ENCODE measurements around the gene FAIM2. TPM values are rescaled to one million over a fixed set of nuclear protein-coding genes. Genes with fewer than 3 reads are reported as not detected.

FAIM2 gene
- total RNA-seq, 2 donors from 2014 or later, result 2.8 TPM

DNA sequence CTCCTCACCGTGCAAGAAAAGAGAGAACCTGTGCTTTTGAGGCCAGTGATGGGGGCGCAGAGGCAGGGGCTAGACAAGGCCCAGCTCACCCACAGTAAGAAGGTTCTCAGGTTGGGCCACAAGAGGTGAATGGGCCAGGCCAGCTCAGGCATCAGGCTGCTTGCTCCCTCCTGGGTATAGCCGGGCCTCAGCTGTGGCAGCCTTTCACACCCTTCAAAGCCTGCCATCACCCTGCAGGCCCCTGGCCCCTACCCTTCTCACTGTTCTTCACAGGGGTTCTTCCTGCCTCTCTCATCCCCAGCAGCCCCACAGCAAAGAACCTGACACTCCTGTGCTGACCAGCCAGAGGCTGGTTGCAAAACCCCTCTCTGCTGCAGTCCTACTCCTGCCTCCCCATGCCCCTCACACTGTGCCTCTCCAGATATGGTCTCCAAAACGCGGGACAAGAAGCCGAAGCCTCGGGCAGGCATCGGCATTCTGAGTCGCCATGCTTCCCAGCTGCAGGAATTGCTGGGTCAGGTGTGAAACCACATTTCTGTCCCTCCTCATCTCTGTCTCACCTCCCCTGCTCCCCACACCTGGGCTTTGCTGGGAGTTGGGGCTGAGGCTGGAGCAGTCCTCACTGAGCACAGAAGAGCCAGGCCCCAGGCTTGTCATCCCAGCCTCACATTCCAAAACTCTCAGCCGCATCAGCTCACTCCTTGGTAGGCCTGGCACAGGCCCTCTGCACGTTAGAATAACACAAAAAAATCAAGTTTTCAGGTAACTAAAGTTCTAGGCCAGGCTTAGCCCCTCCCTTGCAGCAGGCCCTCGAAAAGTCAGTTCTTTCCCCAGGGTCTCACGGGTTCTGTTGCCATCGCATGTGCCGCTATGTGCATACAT, 6.9 kb upstream of the FAIM2 start:
- Histone ChIP-seq H3K27ac (no peak overlapping the region), H3K4me1 (ENCODE audit: control insufficient read depth in 1 of 2, low read depth in 2 of 2) (no peaks in the 10 kb centered on the region), H3K4me3 (no peak overlapping the region), H3K27me3 (replicated peaks; ENCODE audit: insufficient read depth) (no peaks in the 10 kb centered on the region), H3K36me3 (no peaks in the 10 kb centered on the region), H3K9me3 (no peaks in the 10 kb centered on the region)
- ATAC-seq (ENCODE audit: insufficient number of reproducible peaks, low FRiP score, low read depth), result no peak
- TF ChIP-seq, protein P1, sequence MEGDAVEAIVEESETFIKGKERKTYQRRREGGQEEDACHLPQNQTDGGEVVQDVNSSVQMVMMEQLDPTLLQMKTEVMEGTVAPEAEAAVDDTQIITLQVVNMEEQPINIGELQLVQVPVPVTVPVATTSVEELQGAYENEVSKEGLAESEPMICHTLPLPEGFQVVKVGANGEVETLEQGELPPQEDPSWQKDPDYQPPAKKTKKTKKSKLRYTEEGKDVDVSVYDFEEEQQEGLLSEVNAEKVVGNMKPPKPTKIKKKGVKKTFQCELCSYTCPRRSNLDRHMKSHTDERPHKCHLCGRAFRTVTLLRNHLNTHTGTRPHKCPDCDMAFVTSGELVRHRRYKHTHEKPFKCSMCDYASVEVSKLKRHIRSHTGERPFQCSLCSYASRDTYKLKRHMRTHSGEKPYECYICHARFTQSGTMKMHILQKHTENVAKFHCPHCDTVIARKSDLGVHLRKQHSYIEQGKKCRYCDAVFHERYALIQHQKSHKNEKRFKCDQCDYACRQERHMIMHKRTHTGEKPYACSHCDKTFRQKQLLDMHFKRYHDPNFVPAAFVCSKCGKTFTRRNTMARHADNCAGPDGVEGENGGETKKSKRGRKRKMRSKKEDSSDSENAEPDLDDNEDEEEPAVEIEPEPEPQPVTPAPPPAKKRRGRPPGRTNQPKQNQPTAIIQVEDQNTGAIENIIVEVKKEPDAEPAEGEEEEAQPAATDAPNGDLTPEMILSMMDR (IDR thresholded peaks at IDR 0.05), result no peak
- no peak for DNase-seq (ENCODE audit: low spot score)

GRCh38 chr12:49909826-49910225, 6.1 kb upstream of the FAIM2 start:
- Histone ChIP-seq H3K27ac (no peak overlapping the region), H3K36me3 (no peaks in the 10 kb centered on the region), H3K4me1 (ENCODE audit: control insufficient read depth in 1 of 2, low read depth in 2 of 2) (no peaks in the 10 kb centered on the region), H3K9me3 (no peaks in the 10 kb centered on the region), H3K4me3 (no peak overlapping the region), H3K27me3 (replicated peaks; ENCODE audit: insufficient read depth) (no peaks in the 10 kb centered on the region)
- DNase-seq (ENCODE audit: low spot score) (no peak), ATAC-seq (ENCODE audit: insufficient number of reproducible peaks, low FRiP score, low read depth) (no peak)
- TF ChIP-seq, protein P1 (IDR thresholded peaks at IDR 0.05), result no peak

- H3K9me3 ChIP-seq, result no peaks in the 10 kb centered on the region
- DNase-seq (ENCODE audit: low spot score) (no peak), ATAC-seq (ENCODE audit: insufficient number of reproducible peaks, low FRiP score, low read depth) (no peak)
- H3K36me3 ChIP-seq, result no peaks in the 10 kb centered on the region
- no peaks in the 10 kb centered on the region for H3K27me3 ChIP-seq (replicated peaks; ENCODE audit: insufficient read depth)
- H3K4me3 ChIP-seq, result no peak overlapping the region
- TF ChIP-seq, protein P1 (IDR thresholded peaks at IDR 0.05), result no peak
- no peak overlapping the region for H3K27ac ChIP-seq
- H3K4me1 ChIP-seq (ENCODE audit: control insufficient read depth in 1 of 2, low read depth in 2 of 2), result no peaks in the 10 kb centered on the region
Measured at GRCh38 chr12:49909356-49909755, 5.7 kb upstream of the FAIM2 start.

- Histone ChIP-seq H3K4me1 (ENCODE audit: control insufficient read depth in 1 of 2, low read depth in 2 of 2) (no peaks in the 10 kb centered on the region), H3K27me3 (replicated peaks; ENCODE audit: insufficient read depth) (no peaks in the 10 kb centered on the region), H3K27ac (no peak overlapping the region), H3K36me3 (no peaks in the 10 kb centered on the region), H3K9me3 (no peaks in the 10 kb centered on the region), H3K4me3 (no peak overlapping the region)
- TF ChIP-seq, protein P1 (IDR thresholded peaks at IDR 0.05), result no peak
- ATAC-seq (ENCODE audit: insufficient number of reproducible peaks, low FRiP score, low read depth), result no peak
- DNase-seq (ENCODE audit: low spot score), result no peak
Measured at GRCh38 chr12:49907352-49907751, 3.7 kb upstream of the FAIM2 start.

DNA sequence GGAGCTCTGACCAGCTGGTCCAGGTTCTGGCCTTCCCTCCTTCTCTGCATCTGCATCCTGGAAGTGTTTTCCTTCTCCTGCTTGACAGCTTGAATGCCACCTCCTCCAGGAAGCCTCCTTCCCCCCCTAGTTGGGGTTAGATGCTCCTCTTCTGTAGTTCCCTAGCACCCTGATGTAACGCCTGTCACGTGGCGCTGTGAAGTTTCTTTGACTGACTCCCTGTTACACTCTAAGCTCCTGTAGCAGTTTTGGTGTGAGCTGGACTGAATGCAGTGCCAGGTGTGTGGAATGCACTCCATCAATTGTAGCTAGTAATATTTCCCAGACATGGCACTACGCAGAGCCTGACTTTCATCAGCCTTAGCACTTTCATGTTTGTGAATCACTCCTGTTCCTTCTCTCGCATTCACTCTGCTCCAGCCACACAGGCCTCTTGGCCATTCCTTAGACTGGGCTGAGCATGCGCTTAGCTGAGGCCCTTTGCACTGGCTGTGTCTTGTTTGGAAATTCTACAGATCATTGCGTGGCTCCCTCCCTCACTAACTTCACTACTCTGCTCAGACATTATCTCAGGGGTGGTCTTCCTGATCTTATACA, 2.1 kb upstream of the FAIM2 start:
- Histone ChIP-seq H3K4me1 (ENCODE audit: control insufficient read depth in 1 of 2, low read depth in 2 of 2) (no peaks in the 10 kb centered on the region), H3K36me3 (no peaks in the 10 kb centered on the region), H3K9me3 (no peaks in the 10 kb centered on the region), H3K27me3 (replicated peaks; ENCODE audit: insufficient read depth) (no peaks in the 10 kb centered on the region), H3K4me3 (no peak overlapping the region), H3K27ac (no peak overlapping the region)
- ATAC-seq (ENCODE audit: insufficient number of reproducible peaks, low FRiP score, low read depth), result no peak
- TF ChIP-seq, protein P1 (IDR thresholded peaks at IDR 0.05), result no peak
- no peak for DNase-seq (ENCODE audit: low spot score)

All from thoracic aorta (tissue), 2 donors.